Stimulated activated CD4-positive, alpha-beta T cell treated with anti-CD3 and anti-CD28 coated beads, Interleukin-15, amount 100 ng/mL, for 24 hours (primary cell): ENCODE results near the gene SRPX.

ENCODE experiments used
- DNase-seq: peaks from one replicate; pipeline ENCODE4 v3.0.0-alpha.2; 2020

Gene SRPX

DNA sequence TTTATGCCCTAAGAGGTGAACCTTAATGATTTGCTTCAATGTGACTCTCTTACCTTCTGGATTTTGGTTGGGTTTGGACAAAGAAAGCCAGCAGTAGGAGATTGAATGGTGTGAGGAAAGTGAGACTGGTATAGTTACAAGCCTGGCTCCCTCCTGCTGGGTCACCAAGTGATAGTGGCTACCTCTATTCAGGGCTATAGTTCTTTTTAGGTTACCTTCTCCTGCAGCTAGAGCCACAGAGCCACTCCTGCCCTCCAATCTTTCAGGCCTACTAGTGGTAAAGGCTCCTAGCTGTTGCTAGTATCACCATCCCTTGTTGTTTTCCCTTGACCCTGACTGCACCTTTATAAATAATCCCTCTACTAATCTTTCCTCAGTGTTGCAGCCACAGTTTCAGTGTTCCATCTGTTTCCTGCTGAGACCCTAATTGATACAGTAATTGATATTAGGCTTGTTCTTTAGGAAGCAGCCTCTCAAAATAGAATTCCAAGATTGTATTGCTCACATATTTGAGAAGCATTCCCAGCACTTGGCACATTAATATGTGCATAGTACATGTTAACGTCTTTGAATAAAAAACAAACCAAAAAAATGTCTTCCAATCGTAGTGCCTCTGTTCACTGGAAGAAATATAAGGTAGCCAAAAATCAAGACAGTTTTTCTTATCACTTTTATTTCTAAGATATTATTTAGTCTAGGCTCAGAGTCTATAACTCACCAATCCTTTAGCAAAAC, 82.3 kb downstream of the SRPX start:
- DNase-seq, result no peak

DNA sequence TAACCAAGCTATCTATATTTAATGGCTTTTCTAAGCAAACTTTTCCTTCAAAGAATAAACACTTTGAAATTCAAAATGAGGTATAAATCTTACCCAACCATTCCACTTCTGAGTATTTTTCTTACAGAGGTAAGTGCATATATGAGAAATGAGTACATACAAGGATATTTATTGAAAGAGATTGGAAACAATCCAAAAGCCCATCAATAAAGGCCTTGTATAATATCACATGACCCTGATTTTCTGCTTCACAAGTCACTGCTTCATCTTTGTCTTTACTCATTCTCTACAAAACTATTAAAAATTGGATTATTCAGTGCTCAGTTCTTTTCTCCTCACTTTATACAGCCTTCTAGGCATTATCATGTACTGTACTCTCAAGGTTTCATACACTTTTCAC, 91.3 kb downstream of the SRPX start:
- no peak for DNase-seq

DNA sequence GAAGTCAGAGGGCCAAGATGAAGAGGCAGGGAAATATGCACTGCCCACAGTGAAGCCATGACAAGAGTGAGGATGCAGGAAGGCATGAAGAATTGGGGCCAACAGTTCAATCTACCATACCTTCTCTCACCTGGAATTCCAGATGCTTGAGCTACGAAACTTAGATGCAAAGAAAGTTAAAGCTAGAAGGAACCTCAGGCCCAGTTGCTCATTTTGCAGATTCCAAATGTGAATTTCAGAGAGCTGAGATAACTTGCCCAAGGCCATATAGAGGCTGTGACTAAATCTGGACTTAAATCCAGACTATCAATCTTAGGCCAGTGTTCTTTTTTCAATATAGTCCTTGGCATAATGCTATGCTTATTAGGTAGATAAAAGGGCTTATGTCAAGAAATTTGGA, 92.7 kb downstream of the SRPX start:
- no peak for DNase-seq

DNA sequence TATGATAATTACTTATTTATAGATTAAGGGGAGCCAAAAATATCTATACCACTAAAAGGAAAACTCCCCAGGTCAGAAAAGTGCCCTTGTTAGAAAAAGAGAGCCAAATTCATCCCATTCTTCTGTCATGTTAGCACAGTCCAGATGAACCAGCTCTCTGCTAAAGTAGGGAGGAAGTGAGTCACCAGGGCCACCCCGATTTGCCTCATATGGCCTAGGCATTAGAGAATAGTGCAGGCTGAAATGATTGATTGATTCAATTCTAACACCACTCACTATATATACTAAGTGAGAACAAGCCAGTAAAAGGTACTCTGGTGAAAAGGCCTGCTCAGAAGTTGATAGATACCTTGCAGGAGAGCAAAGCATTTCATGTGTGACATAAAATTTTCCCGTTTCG, 94.5 kb downstream of the SRPX start:
- no peak for DNase-seq

DNA sequence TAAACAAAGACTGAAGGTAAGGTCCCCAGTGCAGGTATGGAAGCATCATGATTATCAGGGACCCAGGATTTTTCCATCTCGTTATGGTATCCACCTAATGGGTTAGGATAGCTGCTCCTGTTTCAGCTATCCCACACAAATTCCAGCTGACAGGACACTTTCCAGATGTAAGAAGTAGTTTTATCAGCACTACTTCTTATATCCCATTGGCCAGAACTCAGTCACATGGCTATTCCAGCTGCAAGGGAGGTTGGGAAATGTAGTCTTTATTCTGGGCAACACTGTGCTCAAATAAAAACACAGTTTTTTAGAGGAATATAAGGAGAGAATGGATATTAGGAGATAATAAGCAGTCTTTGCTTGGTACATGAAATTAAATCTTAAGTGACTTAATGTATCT, 96.7 kb downstream of the SRPX start:
- no peak for DNase-seq

DNA sequence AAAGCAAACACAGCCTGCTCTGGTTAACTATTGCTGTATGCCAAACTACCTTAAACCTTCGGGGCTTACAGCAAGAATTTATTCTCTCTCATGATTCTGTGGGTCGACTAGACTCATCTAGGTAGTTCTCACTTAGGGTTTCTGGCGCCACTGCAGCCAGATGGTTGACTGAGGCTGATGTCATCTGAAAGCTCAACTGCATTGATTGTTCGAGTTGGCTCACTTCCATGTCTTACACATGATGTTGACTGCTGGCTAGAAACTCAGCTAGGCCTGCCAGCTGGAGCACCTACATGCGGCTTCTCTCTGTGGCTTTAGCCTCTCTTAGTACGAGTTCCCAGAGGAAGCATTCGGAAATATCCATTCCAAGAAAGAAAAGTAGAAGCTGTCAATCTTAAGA, 103.2 kb downstream of the SRPX start:
- DNase-seq, result no peak

DNA sequence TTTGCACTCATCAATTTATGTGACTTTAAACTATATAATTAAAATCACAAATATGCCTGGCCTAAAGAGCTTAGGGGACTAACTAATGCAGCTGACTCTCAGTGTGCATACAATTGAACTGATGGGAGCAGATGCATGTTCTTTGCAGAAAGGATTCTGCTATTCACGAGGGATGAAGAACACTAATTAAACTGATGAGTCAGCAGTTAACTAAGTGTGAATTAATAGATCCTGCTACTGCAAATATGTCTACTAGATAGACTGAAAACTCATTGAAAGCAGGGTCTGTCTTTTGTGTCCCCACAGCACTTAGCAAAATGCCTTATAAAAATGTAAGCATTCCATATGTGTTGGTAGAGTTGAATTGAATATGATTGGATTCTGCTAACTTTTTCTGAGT, 104.0 kb downstream of the SRPX start:
- no peak for DNase-seq

DNA sequence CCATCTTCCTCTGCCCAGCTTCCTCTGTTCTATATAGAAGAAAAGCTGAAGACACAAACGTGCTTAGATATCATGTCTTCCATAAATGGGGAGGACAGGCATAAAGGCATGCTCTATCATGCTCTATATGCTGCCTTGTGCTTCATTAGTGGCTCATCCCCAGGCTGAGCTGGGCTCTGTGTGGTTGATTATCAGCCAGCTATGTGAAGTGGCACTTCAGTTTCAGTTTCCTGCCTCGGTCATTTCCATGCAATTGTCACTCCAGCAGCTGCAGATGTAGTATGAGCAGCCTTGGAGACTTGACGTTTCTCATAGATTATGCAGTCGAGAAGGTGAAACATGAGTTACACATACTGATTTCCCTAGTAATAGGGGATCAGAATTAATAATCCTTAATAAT, 108.1 kb downstream of the SRPX start:
- DNase-seq, result no peak

DNA sequence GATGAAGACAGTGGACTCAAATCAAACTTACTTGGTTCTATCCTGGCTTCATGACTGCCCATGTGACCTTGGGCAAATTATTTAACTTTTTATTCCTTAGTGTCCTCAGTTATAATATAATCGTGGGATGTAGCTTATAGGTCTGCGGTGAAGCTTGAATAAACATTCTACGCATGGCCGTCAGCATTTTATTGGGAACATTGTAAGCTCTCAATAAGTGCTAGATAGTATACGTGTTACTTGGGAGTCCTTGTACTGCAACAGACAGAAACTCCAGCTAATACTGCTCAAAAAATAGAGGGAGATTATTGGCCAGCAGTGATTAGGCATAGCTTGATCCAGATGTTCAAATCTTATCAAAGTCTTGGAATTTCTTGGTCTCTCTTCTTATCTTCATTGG, 109.5 kb downstream of the SRPX start:
- DNase-seq, result no peak

DNA sequence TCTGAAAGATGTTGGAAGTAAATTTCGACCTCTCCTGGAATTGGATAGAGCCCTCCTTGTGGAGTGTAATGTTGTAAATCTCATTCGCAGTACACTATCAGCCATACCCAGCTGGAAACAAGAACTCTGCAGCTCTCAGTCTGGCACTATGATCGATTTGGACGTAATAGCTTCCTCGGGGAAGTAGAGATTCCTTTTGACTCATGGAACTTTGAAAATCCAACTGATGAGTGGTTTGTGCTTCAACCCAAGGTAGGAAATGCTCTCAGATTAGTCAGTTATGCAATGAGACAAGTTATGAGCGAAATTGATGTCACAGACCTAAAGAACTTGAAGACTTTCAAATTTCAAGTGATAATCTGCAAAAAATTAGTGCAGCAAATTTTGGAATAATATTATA, 110.4 kb downstream of the SRPX start:
- no peak for DNase-seq

DNA sequence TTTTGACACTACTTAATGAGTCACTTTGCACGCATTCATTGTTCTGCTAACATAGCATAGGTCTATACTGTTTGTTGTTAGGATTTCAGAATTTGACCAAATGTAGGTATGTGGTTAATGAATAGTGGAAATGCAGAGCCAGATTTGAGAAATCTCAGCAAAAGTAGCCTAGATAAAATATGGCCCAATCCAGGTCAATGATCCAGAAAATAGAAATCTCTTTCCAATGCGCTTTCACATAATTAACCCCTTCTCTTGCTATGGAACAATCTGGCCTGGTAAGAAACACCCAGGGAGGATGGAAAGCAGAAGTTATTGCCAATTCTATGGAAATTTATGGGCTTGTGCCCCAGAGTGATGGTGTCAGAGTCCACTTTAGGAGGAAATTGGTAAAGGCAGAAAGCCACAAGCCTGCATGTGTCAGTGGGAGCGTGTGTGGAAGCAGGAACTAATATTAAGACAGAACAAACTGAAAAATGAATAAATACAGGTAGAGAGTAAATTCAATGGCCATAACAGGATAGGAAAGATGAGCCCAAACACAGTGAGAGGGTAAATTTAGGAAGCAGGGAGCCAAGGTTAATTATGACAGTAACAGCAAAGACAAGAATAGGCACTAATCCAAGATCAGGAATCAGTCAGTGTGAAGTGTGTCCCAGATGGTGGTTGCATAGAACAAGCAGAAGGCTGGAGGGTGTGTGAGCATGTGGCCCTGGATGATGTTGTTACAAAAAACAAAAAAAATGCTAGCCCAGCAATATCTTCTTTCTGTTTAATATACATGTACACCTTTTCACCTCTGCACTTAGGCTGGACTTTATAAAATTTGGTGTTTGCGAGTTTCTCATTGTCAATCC, 111.4 kb downstream of the SRPX start:
- no peak for DNase-seq

DNA sequence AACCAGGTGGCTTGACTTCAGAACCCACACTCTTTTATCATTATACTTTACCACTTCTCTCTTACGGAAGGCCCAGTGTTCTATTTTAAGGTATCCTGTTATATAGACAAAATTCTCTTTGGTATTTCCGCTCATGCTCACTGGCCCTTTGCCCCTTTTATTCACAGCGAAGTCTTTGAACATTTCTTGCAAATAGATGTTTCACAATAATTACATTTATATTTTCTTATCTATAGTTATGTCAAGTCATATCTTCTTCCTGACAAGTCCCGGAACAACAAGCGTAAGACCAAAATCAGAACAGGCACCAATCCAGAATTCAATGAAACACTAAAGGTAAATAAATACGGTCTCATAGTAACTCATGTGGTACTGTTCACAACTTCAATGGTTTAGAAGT, 112.3 kb downstream of the SRPX start:
- no peak for DNase-seq

DNA sequence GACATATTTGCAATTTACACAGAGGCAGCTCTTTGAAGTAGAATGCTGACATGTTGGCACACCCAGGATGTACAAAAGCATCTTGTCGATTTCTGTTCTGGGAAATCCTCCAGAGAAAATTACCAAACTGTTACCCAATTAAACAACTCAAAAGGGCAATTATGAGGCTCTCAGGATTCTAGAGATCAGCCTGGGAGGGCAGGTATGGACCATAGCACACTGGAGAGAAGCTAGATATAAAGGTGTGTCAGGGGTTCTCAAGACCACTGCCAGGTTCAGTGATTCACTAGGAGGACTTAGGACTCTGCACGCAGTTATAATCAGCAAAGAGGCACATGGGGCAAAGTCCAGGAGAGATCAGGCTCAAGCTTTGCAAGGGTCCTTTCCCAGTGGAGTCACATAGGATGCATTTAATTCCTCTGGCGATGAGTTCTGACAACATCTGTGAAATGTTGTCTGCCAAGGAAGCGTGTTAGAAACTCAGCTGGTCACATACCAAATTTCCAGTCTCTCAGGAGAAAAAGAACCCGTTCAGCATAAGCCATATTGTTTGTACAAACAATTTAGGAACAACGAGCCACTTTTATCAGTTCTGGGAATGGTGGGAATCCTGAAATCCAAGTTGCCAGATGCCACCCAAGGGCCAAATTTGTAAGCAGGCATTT, 113.5 kb downstream of the SRPX start:
- DNase-seq, result no peak

DNA sequence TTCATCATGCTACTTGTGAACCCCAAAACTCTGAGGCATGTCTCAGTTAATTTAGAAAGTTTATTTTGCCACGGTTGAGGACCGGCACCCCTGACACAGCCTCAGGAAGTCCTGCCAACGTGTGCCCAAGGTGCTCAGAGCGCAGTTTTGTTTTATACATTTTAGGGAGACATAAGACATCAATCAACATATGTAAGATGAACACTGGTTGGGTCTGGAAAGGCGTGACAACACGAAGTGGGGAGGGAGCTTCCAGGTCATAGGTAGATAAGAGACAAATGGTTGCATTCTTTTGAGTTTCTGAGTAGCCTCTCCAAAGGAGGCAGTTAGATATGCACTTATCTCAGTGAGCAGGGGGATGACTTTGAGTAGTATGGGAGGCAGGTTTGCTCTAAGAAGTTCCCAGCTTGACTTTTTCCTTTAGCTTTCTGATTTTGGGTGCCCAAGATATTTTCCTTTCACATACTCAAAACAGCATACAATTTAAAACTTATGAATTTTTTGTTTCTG, 115.4 kb downstream of the SRPX start:
- no peak for DNase-seq

DNA sequence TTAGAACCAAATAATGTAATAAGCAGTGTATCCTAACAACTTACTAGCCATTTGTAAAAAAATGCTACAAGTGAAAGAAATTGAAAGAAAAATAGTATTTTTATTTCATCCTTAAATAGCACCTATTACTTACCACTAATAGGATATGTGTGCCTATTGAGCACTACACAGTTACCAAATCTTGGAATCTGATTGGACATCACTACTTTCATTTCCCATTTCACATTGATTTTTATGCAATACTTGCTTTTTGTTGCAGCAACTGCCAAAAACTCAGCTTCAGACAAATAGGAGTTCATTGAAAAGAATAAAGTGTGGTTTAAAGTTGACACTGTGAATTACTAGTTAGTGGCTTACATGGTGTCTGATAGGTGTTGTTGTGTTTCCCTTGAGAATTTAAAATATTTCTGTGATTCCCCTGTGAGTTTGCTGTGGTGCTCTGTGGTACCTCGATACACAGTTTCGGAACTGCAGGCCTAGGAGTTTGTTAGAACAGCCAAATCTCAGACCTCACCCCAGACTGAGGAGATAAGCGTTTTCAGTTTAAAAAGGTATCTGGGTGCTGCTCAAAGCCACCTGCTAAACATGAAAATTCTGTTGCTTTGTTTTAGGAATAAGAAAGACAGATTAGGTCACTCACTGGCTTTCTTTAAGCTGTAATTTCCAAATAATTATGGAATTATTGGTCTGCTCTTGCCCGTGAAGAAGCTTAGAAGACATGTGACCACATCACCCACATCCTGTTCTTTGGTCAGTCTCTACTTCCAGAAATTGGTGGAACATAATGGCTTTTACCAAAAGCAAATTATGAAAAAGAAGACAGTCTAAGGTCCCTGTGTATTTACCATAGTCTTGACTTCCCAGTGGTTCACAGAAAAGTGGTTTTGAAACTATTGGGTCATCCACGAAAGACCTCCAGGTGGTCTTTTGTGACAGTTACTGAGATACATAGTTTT, 116.5 kb downstream of the SRPX start:
- no peak for DNase-seq

DNA sequence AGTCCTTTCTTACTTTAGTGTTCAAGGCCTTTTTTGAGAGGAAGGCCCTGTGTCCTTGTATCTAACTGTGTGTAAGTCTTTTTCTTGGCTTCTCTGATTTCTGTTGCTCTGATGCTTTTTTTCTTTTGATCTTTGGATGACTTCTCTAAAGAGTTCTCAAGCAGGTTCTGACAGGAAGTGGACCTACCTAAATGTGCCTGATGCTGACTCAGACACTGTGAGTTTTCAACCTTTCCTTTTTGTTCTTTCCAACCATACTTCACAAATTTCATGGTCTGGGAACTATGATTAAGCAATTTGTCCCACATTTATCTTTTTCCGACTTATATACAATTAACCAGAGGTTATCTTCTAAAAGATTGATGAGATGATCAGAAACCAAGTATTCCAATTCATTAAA, 117.8 kb downstream of the SRPX start:
- DNase-seq, result no peak

DNA sequence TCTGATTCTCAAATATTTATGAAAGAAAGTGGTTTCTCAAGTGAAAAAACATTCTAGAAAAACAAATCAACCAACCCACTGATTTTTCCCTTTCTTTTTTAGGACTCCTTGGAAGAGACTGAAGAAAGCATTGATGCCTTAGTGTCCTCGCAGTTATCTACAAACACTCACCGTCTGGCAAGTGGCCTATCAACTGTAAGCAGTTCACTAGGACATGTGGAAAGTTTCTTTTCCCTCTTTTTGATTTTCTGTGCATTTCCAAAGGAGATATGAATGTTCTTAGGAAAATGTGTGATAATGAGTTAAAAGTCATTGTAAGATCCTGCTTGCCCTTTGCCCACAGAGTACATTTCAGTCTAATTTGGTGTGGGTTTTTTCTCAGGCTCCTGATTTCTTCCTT, 118.4 kb downstream of the SRPX start:
- DNase-seq, result no peak

DNA sequence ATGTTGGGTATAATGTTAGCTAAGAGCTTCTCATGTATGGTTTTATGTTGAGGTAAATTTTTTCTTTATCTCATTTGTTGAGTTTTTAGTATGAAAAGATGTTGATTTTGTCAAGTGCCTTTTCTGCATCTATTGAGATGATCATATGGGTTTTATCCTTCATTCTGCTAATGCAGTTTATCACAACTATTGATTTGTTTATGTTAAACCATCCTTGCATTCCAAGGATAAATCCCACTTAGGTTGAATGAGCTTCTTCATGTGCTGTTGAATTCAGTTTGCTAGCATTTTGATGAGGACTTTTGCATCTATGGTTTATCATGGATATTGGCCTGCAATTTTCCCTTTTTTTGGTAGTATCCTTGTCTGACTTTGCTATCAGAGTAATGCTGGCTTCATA, 121.0 kb downstream of the SRPX start:
- no peak for DNase-seq
